MM.1S (cell line): ENCODE measurements around the gene CUL7.

Source experiments
- CTCF ChIP-seq: fragments of 300-600 bp; sonication (generic); IDR thresholded peaks from 2 replicates; pipeline ENCODE4 v1.5.1; 2016; ENCODE audit warnings: antibody characterized with exemption, low read length, mixed read lengths
- EZH2phosphoT487 ChIP-seq: fragments of 300-600 bp; sonication (generic); IDR thresholded peaks from 2 replicates; pipeline ENCODE4 v1.6.1; 2018; ENCODE audit warnings: antibody characterized with exemption, low read length

DNA sequence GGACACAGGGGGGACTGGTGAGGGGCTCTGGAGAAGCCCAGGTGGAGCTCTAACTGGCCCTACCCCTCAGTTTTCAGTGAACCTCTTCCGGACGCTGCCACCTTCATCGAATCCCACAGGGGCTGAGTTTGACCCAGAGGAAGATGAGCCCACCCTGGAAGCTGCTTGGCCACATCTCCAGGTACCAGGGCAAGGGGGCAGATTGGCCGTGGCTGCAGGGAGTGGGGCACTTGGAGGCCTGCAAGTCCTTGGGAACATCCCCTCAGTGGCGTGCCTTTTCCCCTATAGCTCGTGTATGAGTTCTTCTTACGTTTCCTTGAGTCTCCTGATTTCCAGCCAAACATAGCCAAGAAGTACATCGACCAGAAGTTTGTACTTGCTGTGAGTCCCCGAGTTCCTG is 46.5 kb downstream of the CUL7 start:
- TF ChIP-seq CTCF, result no peak
- TF ChIP-seq EZH2phosphoT487, result no peak
